ENCODE data around the gene M1AP.

GRCh38 chr2:74516650-74517049 is 131.5 kb downstream of the M1AP start:
- TF ChIP-seq CTCF (IDR thresholded peaks at IDR 0.05) = no peak
- no peak for TF ChIP-seq EZH2 (IDR thresholded peaks at IDR 0.05)

All from neural progenitor cell (in vitro differentiated cells).